ENCODE results near the gene RASA2. TPM values are rescaled to one million over a fixed set of nuclear protein-coding genes. Genes with fewer than 3 reads are reported as not detected.

The RASA2 gene
- total RNA-seq, 1 donor: 21.7 TPM

GRCh38 chr3:141553055-141553454 lies 66.2 kb downstream of the RASA2 start:
- Histone ChIP-seq H3K27ac (ENCODE audit: low read depth, low read length) (peak overlapping the region; percentile 48), H2AFZ (ENCODE audit: low read length) (no peak overlapping the region), H3K4me1 (ENCODE audit: insufficient read depth, low read length) (peaks cover 36% of the 10 kb centered on the region), H3K36me3 (ENCODE audit: insufficient read depth, low read length) (peaks cover 21% of the 10 kb centered on the region), H4K20me1 (ENCODE audit: insufficient read depth, low read length) (no peaks in the 10 kb centered on the region), H3K4me3 (ENCODE audit: insufficient read depth, low read length) (no peak overlapping the region), H3K27me3 (ENCODE audit: insufficient read depth, low read length) (no peaks in the 10 kb centered on the region), H3K9me3 (ENCODE audit: low read depth, low read length) (no peaks in the 10 kb centered on the region), H3K4me2 (ENCODE audit: insufficient read depth, low read length) (no peak overlapping the region), H3K79me2 (ENCODE audit: insufficient read depth, low read length) (peaks cover 41% of the 10 kb centered on the region)
- no peak for DNase-seq (ENCODE audit: insufficient read length, low spot score, missing footprints)
- TF ChIP-seq CTCF (IDR thresholded peaks at IDR 0.05; ENCODE audit: extremely low read depth, low read depth, low read length): no peak

GRCh38 chr3:141556034-141556433 lies 69.2 kb downstream of the RASA2 start:
- H3K79me2 ChIP-seq (ENCODE audit: insufficient read depth, low read length): peaks cover 16% of the 10 kb centered on the region
- no peak overlapping the region for H2AFZ ChIP-seq (ENCODE audit: low read length)
- peaks cover 41% of the 10 kb centered on the region for H3K4me1 ChIP-seq (ENCODE audit: insufficient read depth, low read length)
- no peak overlapping the region for H3K4me3 ChIP-seq (ENCODE audit: insufficient read depth, low read length)
- no peak overlapping the region for H3K4me2 ChIP-seq (ENCODE audit: insufficient read depth, low read length)
- peaks cover 28% of the 10 kb centered on the region for H3K36me3 ChIP-seq (ENCODE audit: insufficient read depth, low read length)
- no peak for TF ChIP-seq CTCF (IDR thresholded peaks at IDR 0.05; ENCODE audit: extremely low read depth, low read depth, low read length)
- no peaks in the 10 kb centered on the region for H3K27me3 ChIP-seq (ENCODE audit: insufficient read depth, low read length)
- no peaks in the 10 kb centered on the region for H4K20me1 ChIP-seq (ENCODE audit: insufficient read depth, low read length)
- peak overlapping the region; percentile 25 for H3K27ac ChIP-seq (ENCODE audit: low read depth, low read length)
- peak; percentile 76 for DNase-seq (ENCODE audit: insufficient read length, low spot score, missing footprints)
- no peaks in the 10 kb centered on the region for H3K9me3 ChIP-seq (ENCODE audit: low read depth, low read length)

- H4K20me1 ChIP-seq (ENCODE audit: insufficient read depth, low read length): no peaks in the 10 kb centered on the region
- no peaks in the 10 kb centered on the region for H3K27me3 ChIP-seq (ENCODE audit: insufficient read depth, low read length)
- H3K9me3 ChIP-seq (ENCODE audit: low read depth, low read length): no peaks in the 10 kb centered on the region
- peaks cover 28% of the 10 kb centered on the region for H3K4me1 ChIP-seq (ENCODE audit: insufficient read depth, low read length)
- H3K4me3 ChIP-seq (ENCODE audit: insufficient read depth, low read length): no peak overlapping the region
- no peak overlapping the region for H3K27ac ChIP-seq (ENCODE audit: low read depth, low read length)
- no peak for TF ChIP-seq CTCF (IDR thresholded peaks at IDR 0.05; ENCODE audit: extremely low read depth, low read depth, low read length)
- peaks cover 8% of the 10 kb centered on the region for H3K79me2 ChIP-seq (ENCODE audit: insufficient read depth, low read length)
- no peak overlapping the region for H2AFZ ChIP-seq (ENCODE audit: low read length)
- no peak overlapping the region for H3K4me2 ChIP-seq (ENCODE audit: insufficient read depth, low read length)
- no peak for DNase-seq (ENCODE audit: insufficient read length, low spot score, missing footprints)
- peaks cover 30% of the 10 kb centered on the region for H3K36me3 ChIP-seq (ENCODE audit: insufficient read depth, low read length)
Observed at GRCh38 chr3:141557961-141558706, 71.3 kb downstream of the RASA2 start.

- Histone ChIP-seq H3K4me3 (ENCODE audit: insufficient read depth, low read length) (no peak overlapping the region), H4K20me1 (ENCODE audit: insufficient read depth, low read length) (no peaks in the 10 kb centered on the region)
Observed at GRCh38 chr3:141561426-141562034, 74.7 kb downstream of the RASA2 start.

More at GRCh38 chr3:141561426-141562034, 74.7 kb downstream of the RASA2 start:
- Histone ChIP-seq H2AFZ (ENCODE audit: low read length) (no peak overlapping the region), H3K9me3 (ENCODE audit: low read depth, low read length) (no peaks in the 10 kb centered on the region), H3K4me1 (ENCODE audit: insufficient read depth, low read length) (peaks cover 15% of the 10 kb centered on the region), H3K36me3 (ENCODE audit: insufficient read depth, low read length) (peaks cover 25% of the 10 kb centered on the region), H3K4me2 (ENCODE audit: insufficient read depth, low read length) (no peak overlapping the region), H3K27me3 (ENCODE audit: insufficient read depth, low read length) (no peaks in the 10 kb centered on the region), H3K27ac (ENCODE audit: low read depth, low read length) (peak overlapping the region; percentile 50), H3K79me2 (ENCODE audit: insufficient read depth, low read length) (peaks cover 12% of the 10 kb centered on the region)
- peak; percentile 99 for TF ChIP-seq CTCF (IDR thresholded peaks at IDR 0.05; ENCODE audit: extremely low read depth, low read depth, low read length)
- DNase-seq (ENCODE audit: insufficient read length, low spot score, missing footprints): peak; percentile 37
